Measurements from ENCODE around the gene KAT8. TPM values are rescaled to one million over a fixed set of nuclear protein-coding genes. Genes with fewer than 3 reads are reported as not detected.

KAT8 gene
- total and polyA plus RNA-seq, 2 of the 13 experiments (the other 11 are each of a cell fraction or from before 2014, with no cell fraction given) = 79.0 to 84.2 TPM

DNA sequence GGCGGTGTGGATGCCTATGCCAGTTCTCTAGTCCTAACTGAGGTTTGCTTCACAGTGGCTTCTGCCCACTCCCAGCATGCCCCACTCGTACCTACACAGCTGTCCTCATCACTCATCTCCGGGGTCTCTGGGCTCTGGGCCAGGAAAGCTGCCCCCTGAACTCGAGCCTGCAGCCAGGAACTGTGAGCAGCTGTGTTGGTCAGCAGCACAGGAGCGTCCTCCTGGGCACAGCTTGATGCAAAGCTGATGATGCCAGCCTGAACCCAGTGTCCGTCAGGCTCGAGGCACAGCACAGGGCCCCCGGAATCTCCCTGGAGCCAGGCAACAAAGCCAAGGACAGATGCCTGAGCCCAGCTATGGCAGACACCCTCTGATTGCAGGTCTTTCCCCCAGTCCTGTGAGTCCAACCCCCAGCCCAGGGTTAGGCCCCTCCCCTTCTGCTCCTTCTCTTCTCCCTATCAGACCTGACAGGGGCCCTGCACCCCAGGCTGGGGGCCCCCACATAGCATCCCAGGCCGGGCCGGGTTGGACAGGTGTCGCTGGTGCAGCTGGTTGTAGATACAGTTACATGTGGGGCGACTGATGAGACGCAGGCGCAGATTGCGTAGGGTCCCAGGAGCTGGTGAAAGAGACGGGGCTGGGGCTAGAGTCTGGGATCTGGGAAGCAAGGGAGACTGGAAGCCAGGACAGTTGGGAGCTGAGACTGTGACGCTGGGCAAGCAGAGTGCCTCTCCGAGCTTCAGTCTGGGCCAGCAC lies 31.4 kb upstream of the KAT8 start:
- Histone ChIP-seq H3K9ac (ENCODE audit: insufficient read depth, low read depth, low read length) (no peak overlapping the region), H3K79me2 (ENCODE audit: insufficient read depth, low read length) (peaks cover 8% of the 10 kb centered on the region), H4K20me1 (ENCODE audit: insufficient read depth, low read length) (no peaks in the 10 kb centered on the region; the same call in 1 of the 2 replicates), H3K4me2 (ENCODE audit: low read depth, low read length) (no peak overlapping the region), H3K27ac (ENCODE audit: extremely low read length, insufficient read depth, low read length) (no peak overlapping the region), H3K27me3 (ENCODE audit: control insufficient read depth in 1 of 2, insufficient read depth in 2 of 2, low read length in 2 of 2) (no peaks in the 10 kb centered on the region), H3K36me3 (replicated peaks in 1 of 2; ENCODE audit: control insufficient read depth in 1 of 2, insufficient read depth in 2 of 2, low read length in 2 of 2) (peaks cover 14 to 27% of the 10 kb centered on the region in 2 experiments), H3K4me3 (replicated peaks in 1 of 3; ENCODE audit: insufficient read depth in 1 of 3, low read depth in 2 of 3, low read length in 3 of 3) (no peak overlapping the region), H3K9me3 (ENCODE audit: low read length) (no peaks in the 10 kb centered on the region), H2AFZ (ENCODE audit: low read length) (no peak overlapping the region), H3K4me1 (ENCODE audit: insufficient read depth, low read length) (no peaks in the 10 kb centered on the region)
- FAIRE-seq (no peak), DNase-seq (ENCODE audit: low spot score) (no peak), ATAC-seq (no peak; the same call in 2 of the 3 replicates)
- ChIA-PET CTCF (ENCODE audit: low intra/inter-chr PET ratio, low total read pairs) (no interaction called here), POLR2A (interaction anchor here (1.4 to 3.3 kb wide), 2 partner anchors 12 to 31 kb away, joined by 3 to 17 read pairs; partner anchors contain the start of genes KAT8, ZNF646 and ZNF668)
- 95% methylated on average over 18 of the region's 18 CpGs for WGBS (ENCODE audit: low lambda C conversion rate)
- in situ Hi-C loops (cut with HindIII; ENCODE audit: extremely low pct_ligation_motif_present, low pct_unique_long_range_greater_than_20kb) = no loop called here
- intact Hi-C loops (cut with micrococcal nuclease; ENCODE audit: unreplicated experiment) = no loop called here
- BruUV-seq (replicated peaks) = no TSS peak
- TF ChIP-seq, protein P1, sequence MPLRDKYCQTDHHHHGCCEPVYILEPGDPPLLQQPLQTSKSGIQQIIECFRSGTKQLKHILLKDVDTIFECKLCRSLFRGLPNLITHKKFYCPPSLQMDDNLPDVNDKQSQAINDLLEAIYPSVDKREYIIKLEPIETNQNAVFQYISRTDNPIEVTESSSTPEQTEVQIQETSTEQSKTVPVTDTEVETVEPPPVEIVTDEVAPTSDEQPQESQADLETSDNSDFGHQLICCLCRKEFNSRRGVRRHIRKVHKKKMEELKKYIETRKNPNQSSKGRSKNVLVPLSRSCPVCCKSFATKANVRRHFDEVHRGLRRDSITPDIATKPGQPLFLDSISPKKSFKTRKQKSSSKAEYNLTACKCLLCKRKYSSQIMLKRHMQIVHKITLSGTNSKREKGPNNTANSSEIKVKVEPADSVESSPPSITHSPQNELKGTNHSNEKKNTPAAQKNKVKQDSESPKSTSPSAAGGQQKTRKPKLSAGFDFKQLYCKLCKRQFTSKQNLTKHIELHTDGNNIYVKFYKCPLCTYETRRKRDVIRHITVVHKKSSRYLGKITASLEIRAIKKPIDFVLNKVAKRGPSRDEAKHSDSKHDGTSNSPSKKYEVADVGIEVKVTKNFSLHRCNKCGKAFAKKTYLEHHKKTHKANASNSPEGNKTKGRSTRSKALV (CRISPR knock-in tag; IDR thresholded peaks at IDR 0.05) = no peak
- TF ChIP-seq, protein P2, sequence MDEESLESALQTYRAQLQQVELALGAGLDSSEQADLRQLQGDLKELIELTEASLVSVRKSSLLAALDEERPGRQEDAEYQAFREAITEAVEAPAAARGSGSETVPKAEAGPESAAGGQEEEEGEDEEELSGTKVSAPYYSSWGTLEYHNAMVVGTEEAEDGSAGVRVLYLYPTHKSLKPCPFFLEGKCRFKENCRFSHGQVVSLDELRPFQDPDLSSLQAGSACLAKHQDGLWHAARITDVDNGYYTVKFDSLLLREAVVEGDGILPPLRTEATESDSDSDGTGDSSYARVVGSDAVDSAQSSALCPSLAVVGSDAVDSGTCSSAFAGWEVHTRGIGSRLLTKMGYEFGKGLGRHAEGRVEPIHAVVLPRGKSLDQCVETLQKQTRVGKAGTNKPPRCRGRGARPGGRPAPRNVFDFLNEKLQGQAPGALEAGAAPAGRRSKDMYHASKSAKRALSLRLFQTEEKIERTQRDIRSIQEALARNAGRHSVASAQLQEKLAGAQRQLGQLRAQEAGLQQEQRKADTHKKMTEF (CRISPR knock-in tag; IDR thresholded peaks at IDR 0.05) = no peak
- TF ChIP-seq NAIF1 (CRISPR knock-in tag; IDR thresholded peaks at IDR 0.05; ENCODE audit: borderline replicate concordance) (no peak), STAT5B (CRISPR knock-in tag; IDR thresholded peaks at IDR 0.05) (no peak), CREB1 (IDR thresholded peaks at IDR 0.05) (no peak), CREB1 (CRISPR knock-in tag; IDR thresholded peaks at IDR 0.05) (no peak), XBP1 (CRISPR knock-in tag; IDR thresholded peaks at IDR 0.05) (no peak), PAWR (CRISPR knock-in tag; IDR thresholded peaks at IDR 0.05; ENCODE audit: borderline replicate concordance) (no peak), HNRNPLL (IDR thresholded peaks at IDR 0.05; ENCODE audit: low read depth, low read length, poor library complexity, severe bottlenecking) (peak; percentile 12), AGO2 (optimal IDR thresholded peaks at IDR 0.05; ENCODE audit: low read depth, low read length) (peak; percentile 84), ZNF224 (CRISPR knock-in tag; IDR thresholded peaks at IDR 0.05) (no peak)
- TF ChIP-seq, protein P3, sequence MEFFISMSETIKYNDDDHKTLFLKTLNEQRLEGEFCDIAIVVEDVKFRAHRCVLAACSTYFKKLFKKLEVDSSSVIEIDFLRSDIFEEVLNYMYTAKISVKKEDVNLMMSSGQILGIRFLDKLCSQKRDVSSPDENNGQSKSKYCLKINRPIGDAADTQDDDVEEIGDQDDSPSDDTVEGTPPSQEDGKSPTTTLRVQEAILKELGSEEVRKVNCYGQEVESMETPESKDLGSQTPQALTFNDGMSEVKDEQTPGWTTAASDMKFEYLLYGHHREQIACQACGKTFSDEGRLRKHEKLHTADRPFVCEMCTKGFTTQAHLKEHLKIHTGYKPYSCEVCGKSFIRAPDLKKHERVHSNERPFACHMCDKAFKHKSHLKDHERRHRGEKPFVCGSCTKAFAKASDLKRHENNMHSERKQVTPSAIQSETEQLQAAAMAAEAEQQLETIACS (CRISPR knock-in tag; IDR thresholded peaks at IDR 0.05) = 0 out of 2 replicates have a peak, but pooled peaks have one; percentile 19
- TF ChIP-seq, protein P4, sequence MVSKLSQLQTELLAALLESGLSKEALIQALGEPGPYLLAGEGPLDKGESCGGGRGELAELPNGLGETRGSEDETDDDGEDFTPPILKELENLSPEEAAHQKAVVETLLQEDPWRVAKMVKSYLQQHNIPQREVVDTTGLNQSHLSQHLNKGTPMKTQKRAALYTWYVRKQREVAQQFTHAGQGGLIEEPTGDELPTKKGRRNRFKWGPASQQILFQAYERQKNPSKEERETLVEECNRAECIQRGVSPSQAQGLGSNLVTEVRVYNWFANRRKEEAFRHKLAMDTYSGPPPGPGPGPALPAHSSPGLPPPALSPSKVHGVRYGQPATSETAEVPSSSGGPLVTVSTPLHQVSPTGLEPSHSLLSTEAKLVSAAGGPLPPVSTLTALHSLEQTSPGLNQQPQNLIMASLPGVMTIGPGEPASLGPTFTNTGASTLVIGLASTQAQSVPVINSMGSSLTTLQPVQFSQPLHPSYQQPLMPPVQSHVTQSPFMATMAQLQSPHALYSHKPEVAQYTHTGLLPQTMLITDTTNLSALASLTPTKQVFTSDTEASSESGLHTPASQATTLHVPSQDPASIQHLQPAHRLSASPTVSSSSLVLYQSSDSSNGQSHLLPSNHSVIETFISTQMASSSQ (IDR thresholded peaks at IDR 0.05; ENCODE audit: low read depth) = no peak
- TF ChIP-seq, protein P4 (CRISPR knock-in tag; IDR thresholded peaks at IDR 0.05; ENCODE audit: borderline replicate concordance) = no peak

Data from HepG2 (cell line).